Mesenteric fat pad (tissue), 1 donor: ENCODE measurements around the gene CIAO3. TPM values are rescaled to one million over a fixed set of nuclear protein-coding genes. Genes with fewer than 3 reads are reported as not detected.
"Not testable (repeated sequence)": the region's sequence is repeated elsewhere in the genome, so short reads cannot be mapped to it uniquely, and the experiment has no call there.

ENCODE experiments used
- DNase-seq: peaks from one replicate; pipeline ENCODE4 v3.0.0-alpha.2; 2020; ENCODE audit warnings: low spot score
- total RNA-seq: library from RNA; stranded (reverse); fragmentation: NEBNext Ultra II Directional; extraction: Animal tissue kit (Norgen Biotek cat#: 25700); gene quantifications from one replicate; pipeline ENCODE4 v1.2.1, GENCODE V29; 2021
- donor health status: DM: yes; HTN: yes; CAD: no.

CIAO3 gene
- total RNA-seq, 1 donor from 2014 or later, result 21.0 TPM

- DNase-seq, result no peak
Measured at GRCh38 chr16:760545-761343, 19.9 kb upstream of the CIAO3 start, which contains the start of gene MSLN. TSS of gene MSLN (plus strand) at chr16:760734. CDS start at chr16:762681, 1,947 bp downstream.

- no peak for DNase-seq
Measured at GRCh38 chr16:760065-760464, 19.3 kb upstream of the CIAO3 start.

DNA sequence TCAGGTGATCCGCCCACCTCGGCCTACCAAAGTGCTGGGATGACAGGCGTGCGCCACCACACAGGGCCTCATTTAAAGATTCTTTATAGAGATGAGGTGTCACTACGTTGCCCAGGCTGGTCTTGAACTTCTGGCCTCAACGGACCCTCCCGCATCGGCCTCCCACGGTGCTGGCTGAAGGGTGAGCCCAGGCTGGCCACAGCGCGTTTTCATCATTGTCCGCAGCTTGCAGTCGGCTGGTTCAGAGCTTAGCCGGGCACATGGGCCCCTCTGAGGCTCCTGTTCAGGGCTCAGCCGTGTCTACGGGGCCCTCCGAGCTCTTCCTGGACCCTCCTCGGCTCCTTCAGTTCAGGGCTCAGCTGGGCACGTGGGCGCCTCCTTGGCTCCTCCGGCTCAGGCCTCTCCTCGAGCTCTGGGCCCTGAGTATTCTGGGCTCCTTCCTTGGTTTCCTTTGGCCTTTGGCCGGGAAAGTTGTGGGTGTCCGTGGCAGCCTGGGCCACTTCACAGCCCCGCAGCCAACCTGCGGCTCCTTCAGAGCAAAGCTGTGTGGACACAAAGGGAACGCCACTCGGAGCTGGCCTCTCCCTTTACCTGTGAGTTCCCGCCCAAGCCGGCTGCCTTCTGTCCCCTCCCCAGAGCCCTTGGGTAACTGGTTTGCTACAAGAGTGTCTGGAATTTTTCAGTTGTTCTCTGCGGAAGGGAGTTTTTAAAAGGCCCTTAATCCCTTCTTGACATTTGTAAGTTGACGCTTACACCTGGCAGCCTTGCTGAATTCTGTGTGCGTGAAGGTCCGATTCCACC, 18.5 kb upstream of the CIAO3 start:
- DNase-seq, result no peak

DNA sequence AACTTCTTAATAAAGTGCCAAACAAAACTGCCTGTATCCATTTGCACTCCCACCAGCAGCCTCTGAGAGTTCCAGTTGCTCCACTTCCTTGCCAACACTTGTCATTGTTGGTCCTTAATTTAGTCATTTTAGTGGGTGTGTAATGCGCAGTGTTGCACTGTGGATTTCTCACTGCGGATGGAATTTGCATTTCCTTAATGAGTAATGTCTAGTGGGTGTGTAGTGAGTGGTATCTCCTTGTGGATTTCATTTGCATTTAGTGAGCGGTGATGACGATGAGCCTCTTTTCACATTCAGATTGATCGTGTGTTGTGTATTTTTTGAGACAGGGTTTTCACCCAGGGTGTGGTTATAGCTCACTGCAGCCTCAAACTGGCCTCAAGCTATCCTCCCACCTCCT, 15.6 kb upstream of the CIAO3 start:
- DNase-seq, result no peak

GRCh38 chr16:754656-755055, 13.9 kb upstream of the CIAO3 start:
- no peak for DNase-seq

DNA sequence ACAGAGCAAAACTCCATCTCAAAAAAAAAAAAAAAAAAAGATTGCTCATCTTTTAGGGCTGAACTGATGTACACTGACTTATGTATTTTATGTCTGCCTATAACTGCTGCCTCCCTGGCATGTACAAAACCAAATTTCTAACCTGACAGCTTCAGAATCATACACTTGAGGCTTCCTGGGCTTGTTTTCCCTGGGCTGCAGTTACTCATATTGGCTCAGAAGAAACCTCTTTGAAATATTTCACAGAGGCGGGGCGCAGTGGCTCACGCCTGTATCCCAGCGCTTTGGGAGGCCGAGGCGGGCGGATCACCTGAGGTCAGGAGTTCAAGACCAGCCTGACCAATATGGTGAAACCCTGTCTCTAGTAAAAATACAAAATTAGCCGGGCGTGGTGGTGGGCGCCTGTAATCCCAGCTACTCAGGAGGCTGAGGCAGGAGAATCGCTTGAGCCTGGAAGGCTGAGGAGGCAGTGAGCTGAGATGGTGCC, 13.4 kb upstream of the CIAO3 start:
- DNase-seq, result not testable (repeated sequence)

DNA sequence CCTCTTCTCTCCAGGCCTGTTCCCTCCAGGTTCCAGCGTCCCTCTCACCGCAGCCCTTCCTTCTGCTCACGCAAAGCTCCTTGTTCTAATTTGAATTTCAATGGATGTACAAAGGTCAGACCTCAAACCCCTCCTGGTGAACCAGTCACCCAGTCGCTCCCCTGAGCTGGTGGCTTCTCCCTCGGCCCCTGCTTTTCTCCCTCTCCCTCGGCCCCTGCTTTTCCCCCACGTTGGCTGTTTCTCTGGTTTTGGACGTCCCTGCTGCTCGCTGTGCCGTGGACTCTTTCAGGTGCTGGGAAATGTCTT, 11.2 kb upstream of the CIAO3 start:
- DNase-seq, result no peak

GRCh38 chr16:751152-752006, 10.6 kb upstream of the CIAO3 start:
- DNase-seq, result no peak

DNA sequence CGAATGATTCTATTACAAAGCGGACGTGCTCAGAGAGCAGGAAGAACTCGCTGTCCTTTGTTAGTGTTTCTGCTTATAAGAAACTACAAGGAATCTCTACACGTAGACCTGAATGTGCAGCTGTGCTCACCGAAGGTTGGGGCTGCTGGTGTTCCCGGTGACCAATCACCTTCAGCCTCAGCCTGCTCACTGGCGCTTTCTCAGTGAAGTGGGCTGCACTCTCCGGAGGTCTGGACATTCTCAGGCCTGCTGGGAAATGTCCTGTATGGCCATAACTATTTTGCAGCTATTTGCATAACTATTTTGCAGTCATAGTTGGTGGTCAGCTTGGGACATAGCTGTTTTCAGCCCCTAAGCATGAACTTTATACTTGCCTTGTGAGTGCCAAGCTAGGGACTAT, 9.7 kb upstream of the CIAO3 start:
- DNase-seq, result no peak

GRCh38 chr16:749010-749409, 8.2 kb upstream of the CIAO3 start:
- DNase-seq, result no peak

DNA sequence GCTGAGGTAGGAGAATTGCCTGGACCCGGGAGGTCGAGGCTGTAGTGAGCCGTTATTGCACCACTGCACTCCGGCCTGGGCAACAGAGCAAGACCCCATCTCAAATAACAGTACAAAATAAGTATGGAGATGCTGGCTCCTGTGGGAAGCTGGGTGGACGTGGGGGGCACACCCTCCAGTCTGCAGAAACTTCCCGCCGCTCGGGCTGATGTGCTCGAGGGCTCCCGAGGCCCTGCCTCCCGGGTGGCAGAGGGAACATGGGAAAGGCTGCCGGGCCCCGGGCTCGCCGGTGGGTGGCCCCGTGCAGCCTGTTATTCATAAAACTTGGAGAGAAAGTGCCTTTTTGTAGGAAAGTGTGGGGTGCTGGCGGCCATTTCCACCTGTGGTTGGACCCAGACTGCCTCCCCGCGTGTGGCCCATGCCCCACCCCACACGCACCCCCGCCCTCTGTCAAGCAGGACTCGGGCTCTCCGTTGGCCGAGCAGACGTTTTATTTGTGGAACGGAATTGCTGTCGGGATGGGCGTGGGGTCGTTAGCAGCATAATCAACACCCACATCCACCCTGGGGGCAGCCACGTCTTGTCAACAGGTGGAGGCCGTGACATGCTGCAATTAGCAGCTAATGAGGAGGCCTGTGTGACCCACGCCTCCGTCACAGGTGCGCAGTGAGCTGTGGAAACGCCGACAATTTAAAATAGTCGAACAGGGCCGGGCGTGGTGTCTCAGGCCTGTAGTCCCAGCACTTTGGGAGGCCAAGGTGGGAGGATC, 7.4 kb upstream of the CIAO3 start:
- no peak for DNase-seq

GRCh38 chr16:746637-747036, 5.8 kb upstream of the CIAO3 start:
- no peak for DNase-seq

- no peak for DNase-seq
Measured at GRCh38 chr16:745739-746138, 4.9 kb upstream of the CIAO3 start.

- DNase-seq, result no peak
Measured at GRCh38 chr16:743794-744500, 3.1 kb upstream of the CIAO3 start.

DNA sequence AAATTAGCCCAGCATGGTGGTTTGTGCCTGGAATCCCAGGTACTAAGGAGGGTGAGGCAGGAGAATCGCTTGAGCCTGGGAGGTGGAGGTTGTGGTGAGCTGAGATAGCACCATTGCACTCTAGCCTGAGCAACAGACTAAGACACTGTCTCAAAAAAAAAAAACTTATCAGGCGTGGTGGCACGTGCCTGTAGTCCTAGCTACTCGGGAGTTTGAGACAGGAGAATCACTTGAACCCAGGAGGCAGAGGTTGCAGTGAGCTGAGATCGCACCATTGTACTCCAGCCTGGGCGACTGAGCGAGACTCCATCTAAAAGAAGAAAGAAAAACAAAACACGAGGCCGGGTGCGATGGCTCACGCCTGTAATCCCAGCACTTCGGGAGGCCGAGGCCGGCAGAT, 2.1 kb upstream of the CIAO3 start:
- DNase-seq, result not testable (repeated sequence)

GRCh38 chr16:741986-742629, 1.3 kb upstream of the CIAO3 start:
- no peak for DNase-seq

DNA sequence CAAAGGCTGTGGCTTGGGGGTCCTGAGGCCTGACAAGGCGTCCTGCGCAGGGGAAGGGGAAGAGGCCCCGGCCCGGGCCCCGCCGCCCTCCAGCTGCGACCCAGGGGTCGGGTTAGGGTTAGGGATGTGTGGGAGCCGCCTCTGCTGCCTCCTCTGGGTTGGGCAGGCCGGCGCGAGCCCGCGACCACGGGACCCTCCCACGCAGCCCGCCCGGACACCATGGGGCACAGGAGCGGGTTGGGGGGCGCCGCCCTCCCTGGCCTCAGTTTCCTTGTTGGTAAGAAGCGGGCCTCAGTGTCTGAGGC, 386 bp downstream of the CIAO3 start:
- no peak for DNase-seq

- no peak for DNase-seq
Measured at GRCh38 chr16:739560-740458, 988 bp downstream of the CIAO3 start.
